ENCODE data around the gene DDX24.

DDX24 gene

DNA sequence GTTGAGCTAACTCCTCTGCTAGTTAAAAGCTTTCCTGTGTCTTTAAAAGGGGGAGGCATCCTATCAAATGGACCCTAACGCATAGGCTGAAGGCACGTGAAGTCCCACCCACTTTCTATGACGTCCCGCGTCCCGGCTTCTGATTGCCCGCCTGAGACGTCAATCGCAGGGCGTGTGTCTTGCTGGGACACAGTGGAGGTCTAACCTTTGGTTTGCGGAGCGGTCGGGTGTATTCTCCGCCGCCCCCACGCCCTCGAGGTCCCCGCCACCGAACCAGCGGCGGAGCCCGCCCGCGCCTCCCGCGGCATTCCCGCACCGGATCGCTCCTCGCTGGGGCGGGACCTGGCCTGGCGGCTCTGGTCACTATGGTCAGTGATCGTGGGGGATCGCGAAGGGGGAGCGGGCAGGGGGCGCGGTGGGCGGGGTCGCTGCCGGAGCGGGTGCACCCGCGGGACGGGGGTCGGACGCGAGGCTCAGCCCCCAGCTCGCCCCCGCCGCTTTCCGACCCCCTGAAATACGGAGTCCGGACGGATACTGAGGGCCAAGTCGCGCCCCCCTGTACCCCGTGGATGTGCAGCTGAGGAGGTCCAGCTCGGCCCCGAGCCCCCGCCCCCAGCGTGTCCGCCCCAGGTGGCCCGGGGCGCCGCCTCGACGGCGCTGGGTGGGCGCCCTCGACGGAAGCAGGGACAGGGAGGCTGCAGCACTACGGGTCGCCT lies 54.7 kb downstream of the DDX24 start, which contains the start of gene OTUB2:
OTUB2 (plus strand) TSS at position 168 of the 716 bp plus-strand sequence; CDS start at position 366, 198 bp downstream.
- Histone ChIP-seq H3K4me3 (ENCODE audit: low read depth in 1 of 2, low read length in 1 of 2) (peak within 1 kb of the TSS; percentile 65 to 86), H3K9me3 (no peaks in the 10 kb centered on the region), H3K4me1 (ENCODE audit: control insufficient read depth in 1 of 2, insufficient read depth in 1 of 2, low read depth in 1 of 2, low read length in 1 of 2) (peaks cover 18 to 29% of the 10 kb centered on the region in 2 experiments), H3K27me3 (no peaks in the 10 kb centered on the region), H3K36me3 (no peaks in the 10 kb centered on the region), H3K27ac (no peak within 1 kb of the TSS)
- TF ChIP-seq, protein P1, sequence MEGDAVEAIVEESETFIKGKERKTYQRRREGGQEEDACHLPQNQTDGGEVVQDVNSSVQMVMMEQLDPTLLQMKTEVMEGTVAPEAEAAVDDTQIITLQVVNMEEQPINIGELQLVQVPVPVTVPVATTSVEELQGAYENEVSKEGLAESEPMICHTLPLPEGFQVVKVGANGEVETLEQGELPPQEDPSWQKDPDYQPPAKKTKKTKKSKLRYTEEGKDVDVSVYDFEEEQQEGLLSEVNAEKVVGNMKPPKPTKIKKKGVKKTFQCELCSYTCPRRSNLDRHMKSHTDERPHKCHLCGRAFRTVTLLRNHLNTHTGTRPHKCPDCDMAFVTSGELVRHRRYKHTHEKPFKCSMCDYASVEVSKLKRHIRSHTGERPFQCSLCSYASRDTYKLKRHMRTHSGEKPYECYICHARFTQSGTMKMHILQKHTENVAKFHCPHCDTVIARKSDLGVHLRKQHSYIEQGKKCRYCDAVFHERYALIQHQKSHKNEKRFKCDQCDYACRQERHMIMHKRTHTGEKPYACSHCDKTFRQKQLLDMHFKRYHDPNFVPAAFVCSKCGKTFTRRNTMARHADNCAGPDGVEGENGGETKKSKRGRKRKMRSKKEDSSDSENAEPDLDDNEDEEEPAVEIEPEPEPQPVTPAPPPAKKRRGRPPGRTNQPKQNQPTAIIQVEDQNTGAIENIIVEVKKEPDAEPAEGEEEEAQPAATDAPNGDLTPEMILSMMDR (IDR thresholded peaks at IDR 0.05): no peak

DNA sequence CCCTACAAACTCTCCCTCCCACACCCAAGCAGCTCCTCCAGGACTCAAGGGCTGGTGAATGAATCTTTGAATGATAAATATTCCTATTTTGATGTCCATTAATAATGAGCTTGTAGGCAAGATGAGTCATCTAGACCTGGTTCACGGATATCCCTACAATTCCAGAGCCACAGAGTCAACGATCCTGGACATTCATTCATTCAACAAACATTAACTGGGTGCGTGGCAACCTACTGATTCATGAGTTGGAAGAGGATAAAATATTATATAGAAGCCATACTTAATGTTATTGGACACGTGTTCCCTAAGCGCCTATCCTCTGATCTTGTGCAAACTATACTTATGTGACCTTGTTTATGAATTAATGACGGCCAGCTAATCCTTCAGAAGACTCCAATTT lies 55.3 kb downstream of the DDX24 start:
- H3K4me3 ChIP-seq (ENCODE audit: low read depth in 1 of 2, low read length in 1 of 2): peak overlapping the region; percentile 65 to 86
- H3K27ac ChIP-seq: no peak overlapping the region
- no peaks in the 10 kb centered on the region for H3K36me3 ChIP-seq
- H3K9me3 ChIP-seq: no peaks in the 10 kb centered on the region
- H3K4me1 ChIP-seq (ENCODE audit: control insufficient read depth in 1 of 2, insufficient read depth in 1 of 2, low read depth in 1 of 2, low read length in 1 of 2): peaks cover 18 to 29% of the 10 kb centered on the region in 2 experiments
- TF ChIP-seq, protein P1 (IDR thresholded peaks at IDR 0.05): no peak
- no peaks in the 10 kb centered on the region for H3K27me3 ChIP-seq

DNA sequence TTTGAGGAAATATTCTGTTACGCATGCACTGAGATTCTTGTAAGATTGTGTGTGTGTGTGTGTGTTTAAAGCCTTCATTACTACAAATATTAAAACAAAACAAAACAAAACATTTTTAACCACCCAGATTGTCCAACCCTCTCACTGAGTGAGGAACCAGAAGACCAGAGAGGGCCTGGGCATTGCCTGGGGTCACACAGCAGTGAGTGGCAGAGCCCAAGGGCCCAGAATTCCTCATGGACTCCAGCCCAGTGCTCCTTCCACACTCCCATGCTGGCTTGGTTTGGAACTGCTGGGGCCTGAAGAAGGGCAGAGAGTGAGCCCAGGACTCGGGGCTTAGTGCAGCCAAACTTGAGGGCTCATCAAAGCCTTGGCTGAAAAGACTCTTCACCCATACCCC lies 56.5 kb downstream of the DDX24 start:
- Histone ChIP-seq H3K27me3 (no peaks in the 10 kb centered on the region), H3K9me3 (no peaks in the 10 kb centered on the region), H3K36me3 (no peaks in the 10 kb centered on the region), H3K27ac (no peak overlapping the region), H3K4me1 (ENCODE audit: control insufficient read depth in 1 of 2, insufficient read depth in 1 of 2, low read depth in 1 of 2, low read length in 1 of 2) (peaks cover 17 to 26% of the 10 kb centered on the region in 2 experiments), H3K4me3 (ENCODE audit: low read depth in 1 of 2, low read length in 1 of 2) (no peak overlapping the region)
- TF ChIP-seq, protein P1 (IDR thresholded peaks at IDR 0.05): no peak

DNA sequence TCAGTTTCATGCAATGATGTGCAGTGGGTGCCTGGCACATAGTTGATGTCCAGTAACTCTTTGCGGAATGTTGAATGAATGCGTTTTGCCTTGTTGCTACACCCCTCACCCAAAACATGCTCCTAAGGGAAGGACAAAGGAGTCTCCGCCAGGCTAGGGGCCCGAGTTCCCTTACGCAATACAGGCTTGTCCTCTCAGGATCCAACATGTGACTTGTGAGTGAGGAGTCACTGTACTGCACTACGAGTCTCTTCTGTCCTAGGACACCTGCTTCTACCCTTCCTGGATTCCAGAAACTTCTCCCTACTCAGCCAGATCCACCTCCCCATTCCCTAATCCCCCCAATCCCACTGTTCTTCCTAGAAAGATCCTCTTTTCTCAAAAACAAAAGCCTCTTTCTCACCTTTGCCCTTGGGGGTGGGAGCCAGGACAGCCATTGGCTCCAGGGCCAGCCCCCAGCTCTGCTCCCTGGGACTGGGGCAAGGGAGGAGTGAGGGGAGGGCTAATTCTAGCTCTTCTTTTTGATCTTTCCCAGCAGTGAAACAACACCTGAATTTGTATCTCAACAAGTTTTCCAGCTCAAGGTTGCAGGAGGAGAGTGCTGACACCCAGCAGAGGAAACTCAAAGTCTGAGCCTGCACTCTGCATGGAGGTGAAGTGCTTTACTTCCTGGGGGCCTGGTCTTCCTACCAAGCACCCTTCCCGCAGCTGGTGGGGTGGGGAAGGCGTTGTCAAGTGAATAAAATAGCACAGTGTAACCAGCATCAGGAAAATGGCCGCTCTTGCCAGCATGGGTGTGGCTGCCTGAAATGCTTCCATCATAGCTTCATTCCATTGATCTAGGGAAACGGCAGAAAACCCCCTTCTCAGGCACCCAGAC lies 58.2 kb downstream of the DDX24 start:
- Histone ChIP-seq H3K4me3 (ENCODE audit: low read depth in 1 of 2, low read length in 1 of 2) (no peak overlapping the region), H3K36me3 (no peaks in the 10 kb centered on the region), H3K27ac (no peak overlapping the region), H3K9me3 (no peaks in the 10 kb centered on the region), H3K27me3 (peaks cover 8% of the 10 kb centered on the region), H3K4me1 (ENCODE audit: control insufficient read depth in 1 of 2, insufficient read depth in 1 of 2, low read depth in 1 of 2, low read length in 1 of 2) (peaks cover 4 to 13% of the 10 kb centered on the region in 2 experiments)
- TF ChIP-seq, protein P1 (IDR thresholded peaks at IDR 0.05): no peak

DNA sequence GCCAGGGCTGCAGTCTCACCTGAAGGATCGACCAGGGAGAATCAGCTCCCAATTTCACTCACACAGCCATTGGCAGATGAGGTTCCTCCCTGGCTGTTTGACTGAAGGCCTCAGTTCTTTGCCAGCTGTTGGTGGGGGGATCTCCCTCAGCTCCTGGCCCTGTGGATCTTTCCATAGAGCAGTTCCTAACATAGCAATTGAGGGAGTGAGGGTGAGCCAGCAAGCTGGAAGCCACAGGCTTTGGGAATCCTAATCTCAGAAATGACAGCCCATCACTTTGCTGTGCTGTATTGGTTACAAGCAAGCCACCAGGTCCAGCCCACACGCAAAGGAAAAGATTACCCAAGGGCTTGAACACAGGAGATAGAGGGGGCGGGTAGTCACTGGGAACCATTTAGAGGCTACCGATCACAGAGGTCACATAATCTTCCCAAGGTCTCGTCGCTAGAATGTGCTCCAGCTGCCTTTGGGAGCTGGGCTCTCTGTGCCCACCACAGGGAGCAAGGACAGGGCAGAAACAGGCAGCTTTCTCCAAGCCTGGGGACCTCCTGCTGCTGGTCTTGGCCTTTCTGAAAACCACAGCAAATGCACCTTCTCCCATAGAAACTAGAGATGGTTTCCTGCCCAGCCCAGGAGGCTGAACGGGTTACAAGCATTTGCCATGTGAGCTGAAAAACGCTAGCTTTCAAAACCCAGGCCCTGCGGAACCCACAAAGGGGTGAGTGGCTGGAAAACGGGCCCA lies 59.4 kb downstream of the DDX24 start:
- Histone ChIP-seq H3K4me1 (ENCODE audit: control insufficient read depth in 1 of 2, insufficient read depth in 1 of 2, low read depth in 1 of 2, low read length in 1 of 2) (peaks cover 4 to 7% of the 10 kb centered on the region in 2 experiments), H3K27ac (no peak overlapping the region), H3K27me3 (peaks cover 8% of the 10 kb centered on the region), H3K4me3 (ENCODE audit: low read depth in 1 of 2, low read length in 1 of 2) (no peak overlapping the region), H3K9me3 (no peaks in the 10 kb centered on the region), H3K36me3 (no peaks in the 10 kb centered on the region)
- TF ChIP-seq, protein P1 (IDR thresholded peaks at IDR 0.05): no peak
